D341Med (cell line): ENCODE results near the gene RPL27A.
A peak's percentile ranks its signal among the peaks of the same experiment; 100 is the strongest.

ENCODE experiments used
- DNase-seq: peaks from one replicate; pipeline ENCODE4 v3.0.0; 2012; ENCODE audit warnings: low spot score

Gene RPL27A

DNA sequence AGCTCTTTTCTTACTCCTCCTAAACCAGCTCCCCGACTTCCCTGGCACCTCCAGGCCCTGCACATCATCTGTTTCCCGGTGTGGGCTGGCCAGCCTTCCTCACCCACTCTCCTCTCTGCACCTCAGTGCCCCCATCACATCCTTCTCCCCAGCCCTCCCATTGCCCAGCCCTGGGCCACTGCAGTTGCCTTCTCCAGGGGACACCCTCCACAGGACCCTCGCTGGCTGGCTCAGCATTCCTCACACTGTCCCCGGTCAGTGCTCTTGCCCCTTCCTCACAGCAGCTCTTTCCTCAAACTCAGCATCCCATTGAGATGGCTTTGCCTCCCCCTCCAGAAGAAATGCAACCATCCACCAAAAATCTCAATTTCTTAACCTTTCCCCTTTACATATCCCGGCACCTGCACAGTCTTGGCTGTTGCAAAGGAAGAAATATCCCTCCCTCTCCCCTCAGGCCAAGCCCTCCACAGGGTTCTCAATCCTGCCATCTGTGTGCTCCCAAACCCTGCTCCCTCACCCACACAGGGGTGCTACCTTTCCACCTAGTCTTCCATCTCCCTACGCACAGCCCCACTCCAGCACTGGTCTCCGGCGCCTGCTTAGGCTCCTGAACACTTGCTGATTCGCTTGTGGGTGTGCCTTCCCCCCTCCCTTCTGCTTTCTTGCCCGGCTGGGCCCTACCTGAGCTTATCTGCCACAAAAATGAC, 19.5 kb downstream of the RPL27A start:
- DNase-seq = no peak

- no peak for DNase-seq
Measured at GRCh38 chr11:8702598-8702915, 20.0 kb downstream of the RPL27A start.

- no peak for DNase-seq
Measured at GRCh38 chr11:8704136-8704535, 21.5 kb downstream of the RPL27A start.

DNA sequence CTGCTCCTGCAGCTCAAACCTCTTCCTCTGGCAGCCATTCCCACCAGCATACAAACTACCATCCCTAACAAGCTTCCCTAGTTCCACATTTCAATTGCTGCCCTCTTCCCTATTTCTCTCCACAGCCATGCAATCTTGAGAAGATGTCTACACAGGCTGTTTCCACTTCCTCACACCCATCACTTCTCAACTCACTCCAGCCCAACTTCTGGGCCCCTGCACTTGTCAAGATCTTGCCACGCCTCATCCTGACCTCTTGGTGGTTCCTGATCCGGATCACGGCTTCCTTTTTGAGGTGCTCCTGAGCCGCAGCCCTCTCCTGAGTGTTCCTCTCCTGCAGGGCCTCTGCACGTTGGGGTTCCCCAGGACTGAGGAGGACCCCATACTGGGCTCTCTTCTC, 22.6 kb downstream of the RPL27A start:
- DNase-seq = no peak

- no peak for DNase-seq
Measured at GRCh38 chr11:8706673-8707432, 24.3 kb downstream of the RPL27A start.

GRCh38 chr11:8707541-8708191, 25.1 kb downstream of the RPL27A start:
- peak; percentile 61 for DNase-seq

DNA sequence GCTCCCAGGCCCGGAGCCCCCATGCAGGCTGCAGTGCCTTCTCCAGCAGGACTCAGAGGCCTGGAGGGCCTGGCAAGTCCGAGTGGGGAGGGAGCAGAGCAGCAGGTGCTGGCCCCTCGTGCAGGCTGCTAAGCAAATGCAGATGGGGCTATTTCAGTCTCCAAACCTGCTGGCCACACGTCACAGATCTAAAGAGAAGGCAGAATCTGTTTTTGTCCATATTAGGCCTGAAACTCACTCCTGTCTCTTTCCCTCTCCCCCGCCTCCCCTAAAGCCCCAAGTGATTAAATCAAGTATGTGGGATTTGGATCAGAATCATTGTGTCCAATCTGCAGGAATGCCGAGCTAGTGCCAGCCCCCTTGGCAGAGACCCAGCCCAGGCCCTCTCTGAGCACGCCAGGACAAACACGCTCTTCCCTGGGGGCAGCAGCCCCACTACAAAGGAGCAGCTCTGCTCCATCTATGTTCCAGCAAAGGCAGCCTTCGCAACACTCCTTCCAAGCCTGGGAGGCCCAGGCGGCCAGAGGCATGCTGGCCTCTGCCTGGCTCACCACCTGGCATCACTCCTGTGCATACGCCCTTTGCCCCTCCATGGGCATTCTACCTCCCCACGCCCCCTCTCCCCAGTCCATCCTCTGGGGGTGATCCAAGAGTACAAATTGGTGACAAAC, 26.5 kb downstream of the RPL27A start:
- DNase-seq = no peak

GRCh38 chr11:8709777-8710176, 27.2 kb downstream of the RPL27A start:
- no peak for DNase-seq

DNA sequence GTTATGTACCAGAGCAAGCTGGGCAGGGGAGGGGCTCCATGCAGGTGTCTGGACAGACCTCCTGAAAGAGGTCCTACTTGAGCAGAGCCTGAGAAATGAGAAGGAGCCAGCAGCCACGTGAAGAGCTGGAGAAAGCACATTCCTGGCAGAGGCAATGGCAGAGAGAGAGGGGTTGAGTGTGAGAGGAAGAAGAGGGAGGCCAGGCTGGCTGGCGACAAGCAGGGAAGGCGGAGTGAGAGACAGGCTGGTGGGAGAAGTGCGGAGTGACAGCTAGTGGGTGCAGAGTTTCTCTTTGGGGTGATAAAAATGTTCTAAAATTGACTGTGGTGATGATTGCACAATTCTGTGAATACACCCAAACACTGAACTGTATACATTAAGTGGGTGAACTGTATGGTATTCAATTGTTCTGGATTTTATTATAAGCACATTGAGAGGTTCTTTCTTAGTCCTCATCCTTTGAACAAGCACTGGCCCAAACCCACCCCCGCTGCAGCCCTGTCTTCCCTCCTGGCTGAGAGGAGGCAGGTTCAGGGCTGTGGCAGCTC, 29.4 kb downstream of the RPL27A start:
- no peak for DNase-seq

DNA sequence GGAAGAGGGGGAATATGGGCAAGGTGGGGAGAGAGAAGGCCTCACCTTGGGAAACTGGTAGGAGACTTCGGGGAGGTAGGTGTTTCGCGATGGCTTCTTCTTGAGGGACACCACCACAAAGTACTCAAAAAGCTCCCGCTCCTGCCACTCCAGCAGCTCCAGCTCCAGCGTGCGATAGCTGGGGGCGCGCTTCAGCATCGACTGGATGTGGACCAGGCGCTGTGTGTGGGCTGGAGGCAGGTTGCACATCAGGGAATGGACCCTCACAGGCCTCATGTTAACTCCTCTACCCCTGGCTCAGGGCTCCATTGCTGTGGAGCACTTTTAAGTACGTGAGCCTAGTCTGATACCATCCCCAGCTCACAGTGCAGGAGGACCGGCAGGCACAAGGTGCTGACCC, 29.9 kb downstream of the RPL27A start:
- DNase-seq = no peak

GRCh38 chr11:8713760-8714454, 31.3 kb downstream of the RPL27A start:
- no peak for DNase-seq

DNA sequence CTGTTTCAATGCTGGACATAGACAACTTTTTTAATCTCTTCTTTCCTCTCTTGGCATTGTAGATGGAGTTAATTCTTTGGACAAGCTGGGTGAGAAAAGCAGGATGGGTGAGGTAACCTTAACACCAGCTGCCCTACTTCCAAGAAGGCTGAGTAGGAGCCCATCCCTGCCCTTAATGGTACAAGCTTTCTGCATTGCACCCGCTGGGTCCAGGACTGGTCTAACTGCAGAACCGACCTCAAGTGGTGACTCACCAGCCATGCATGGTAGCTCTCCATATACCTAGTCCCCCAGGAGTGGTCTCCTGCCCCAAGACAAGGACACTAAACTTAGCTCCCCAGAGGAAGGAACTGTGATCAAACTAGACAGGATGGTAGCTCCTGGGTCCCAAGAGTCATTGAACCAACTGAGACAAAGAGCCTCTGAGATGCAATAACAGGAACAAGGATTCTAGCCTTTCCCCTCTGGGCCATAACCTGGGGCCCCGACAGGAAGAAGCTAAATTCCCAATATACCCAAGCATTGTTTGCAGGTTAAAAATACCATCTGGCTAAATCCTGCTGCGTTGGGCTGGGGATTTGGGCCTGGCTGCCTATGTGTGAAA, 32.1 kb downstream of the RPL27A start:
- DNase-seq = no peak

DNA sequence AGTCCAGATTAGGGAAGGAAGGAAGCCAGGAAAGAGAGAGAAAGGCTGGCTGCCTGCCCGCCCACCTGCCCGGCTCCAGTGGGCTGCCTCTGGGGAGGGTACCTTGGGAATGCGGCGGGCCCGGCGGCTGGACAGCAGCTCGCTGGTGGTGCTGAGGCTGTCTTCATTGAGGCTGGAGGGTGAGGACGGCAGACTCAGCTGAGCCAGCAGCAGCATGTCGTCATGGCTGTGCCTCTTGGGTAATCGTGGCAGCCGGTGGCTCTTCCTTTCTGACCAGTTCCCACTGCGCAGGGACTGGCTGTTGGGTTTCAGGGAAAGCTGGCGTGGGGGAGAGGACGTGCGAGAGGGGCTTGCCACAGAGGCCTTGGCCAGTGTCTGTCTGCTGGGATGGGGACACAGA, 32.9 kb downstream of the RPL27A start:
- no peak for DNase-seq

GRCh38 chr11:8717544-8717875, 34.9 kb downstream of the RPL27A start:
- DNase-seq = no peak

DNA sequence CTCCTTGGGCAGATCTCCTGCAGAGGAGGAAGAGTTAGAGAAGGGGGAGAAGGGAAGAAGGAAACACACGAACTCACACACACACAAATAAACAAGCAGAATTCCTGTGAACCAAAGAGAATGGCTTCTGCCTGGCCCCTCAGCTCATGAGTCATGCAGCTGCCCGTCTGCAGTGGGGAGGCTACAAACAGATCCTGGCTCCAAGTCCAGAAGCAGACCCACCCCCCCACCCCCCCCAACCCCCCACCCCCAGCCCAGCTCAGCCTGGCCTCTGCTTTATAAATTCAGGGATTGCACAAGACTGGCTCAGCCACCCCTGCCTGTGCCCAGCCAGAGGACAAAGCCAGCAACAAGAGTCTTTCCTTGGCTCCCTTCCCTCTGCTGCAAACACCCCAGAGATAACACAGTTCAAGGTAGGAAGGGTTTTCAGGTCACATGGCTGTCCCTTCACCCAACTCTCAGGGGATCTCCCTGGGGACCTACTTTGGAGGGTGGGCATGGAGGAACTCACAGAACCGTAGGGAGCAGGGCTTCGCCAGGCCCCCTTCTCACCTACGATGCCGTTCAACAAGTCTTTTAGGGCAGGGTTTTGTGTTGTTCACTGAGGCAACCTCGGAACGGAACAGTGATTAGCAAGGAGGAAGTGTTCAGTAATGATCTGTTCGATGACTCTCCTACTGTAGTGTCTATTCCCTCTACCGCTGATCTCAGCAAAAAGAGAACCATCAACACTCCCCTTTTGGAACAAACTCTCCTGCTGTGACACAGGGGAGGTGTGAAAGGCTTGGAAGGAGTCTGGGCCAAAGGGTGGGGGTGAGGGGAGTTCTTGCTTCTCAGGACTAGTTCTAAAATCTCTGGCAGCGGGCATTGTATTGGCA, 35.5 kb downstream of the RPL27A start:
- DNase-seq = no peak

- DNase-seq = no peak
Measured at GRCh38 chr11:8719211-8719649, 36.6 kb downstream of the RPL27A start.

GRCh38 chr11:8719721-8720120, 37.1 kb downstream of the RPL27A start:
- DNase-seq = no peak

DNA sequence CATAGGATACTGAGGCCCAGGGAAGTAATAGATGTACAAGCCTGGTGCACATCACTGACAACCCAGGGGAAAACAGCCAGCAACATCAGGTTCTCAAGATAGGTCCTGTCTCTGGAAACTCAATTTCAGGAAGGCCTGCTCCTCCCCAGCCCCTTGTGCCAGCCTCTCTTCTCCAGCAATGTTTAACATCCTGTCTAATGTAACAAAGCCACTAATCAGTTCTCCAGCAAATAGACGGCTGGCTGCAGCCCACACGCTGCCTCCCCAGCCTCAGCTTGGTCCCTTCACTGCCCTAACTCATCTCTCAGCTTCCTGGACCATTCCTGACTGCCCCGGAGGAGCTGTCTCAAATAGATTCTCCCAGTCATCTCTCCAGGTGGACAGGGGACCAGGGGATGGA, 37.8 kb downstream of the RPL27A start:
- DNase-seq = no peak

DNA sequence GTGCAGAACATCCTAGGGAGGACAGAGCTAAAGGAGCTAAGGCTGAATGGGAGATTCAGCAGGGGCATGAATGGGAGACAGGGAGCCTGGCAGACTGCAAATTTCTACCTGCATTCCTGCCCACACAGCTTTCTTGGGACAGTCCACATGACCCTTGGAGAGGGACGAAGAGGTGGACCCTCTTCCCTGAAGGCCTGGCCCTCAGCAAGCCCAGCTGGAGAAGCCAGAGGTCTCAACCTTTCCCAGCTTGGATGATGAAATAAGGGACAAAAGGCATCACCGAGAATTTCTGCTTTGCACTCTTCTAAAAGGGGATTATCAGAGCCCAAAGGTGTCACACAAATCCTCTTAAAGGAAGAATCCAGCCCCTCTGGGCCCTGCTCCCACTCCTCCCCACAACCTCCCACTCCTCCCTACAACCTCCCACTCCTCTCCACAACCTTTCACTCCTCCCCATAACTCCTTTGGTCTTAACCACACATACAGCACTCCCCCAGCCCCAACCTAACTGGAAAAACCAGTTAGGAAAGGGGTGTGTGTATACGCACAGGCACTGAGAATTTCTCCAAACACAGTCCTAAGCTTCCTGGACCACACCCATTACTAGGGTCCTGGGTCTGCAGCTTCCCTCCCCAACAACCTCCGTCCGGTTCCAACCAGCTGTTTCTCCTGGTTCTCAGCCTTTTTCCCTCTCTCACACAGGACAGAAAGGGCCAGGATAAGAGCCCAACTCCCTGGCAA, 38.4 kb downstream of the RPL27A start:
- DNase-seq = peak; percentile 64
